Heart left ventricle (tissue), 13 donors: ENCODE measurements around the gene NOS1AP.

ENCODE experiments used
- CTCF ChIP-seq, 12 donors: fragments of 200-600 bp; sonication (generic) in 4 of 12; IDR thresholded peaks; one replicate each; pipeline versions ENCODE4 v1.5.0 to v1.8.0; 2018 to 2022; ENCODE audit warnings: antibody characterized with exemption in 12 of 12, mild to moderate bottlenecking in 5 of 12
- POLR2A ChIP-seq, 2 donors: fragments of 450-650 bp; IDR thresholded peaks; one replicate each; pipeline ENCODE4 v1.6.1; 2017; ENCODE audit warnings: antibody characterized with exemption in 2 of 2, mild to moderate bottlenecking in 2 of 2, moderate library complexity in 2 of 2
- donor health status: ischemic (EF 13 %, LVEDD 7.1; RV severe dilation, severe dysfunction).
- donor health status: DM: no; HTN: yes; CAD: no.
- donor health status: DM: no; HTN: no; CAD: no.
- donor health status: ischemic (EF 25% LVEDD 6.9; RV normal size, moderate dysfunction).
- donor health status: ischemic (EF 25% LVEDD 5.7; RV mildly dilated, moderate dysfunction).
- donor health status: ischemic (EF 35%, LVEDD 5.7; RV mildly dilated, moderate dysfunction).
- donor health status: nonischemic (EF 11% LVEDD 7.7; RV severe dilation, severe dysfunction).
- donor health status: DM: yes; HTN: yes; CAD: no.
- donor health status: PGD.
- donor health status: ischemic (EF 29% LVEDD 5.4; RV normal size, mild dysfunction).
- donor health status: nonischemic (EF 23%, LVEDD 6.1; RV moderate dilation, normal function).

DNA sequence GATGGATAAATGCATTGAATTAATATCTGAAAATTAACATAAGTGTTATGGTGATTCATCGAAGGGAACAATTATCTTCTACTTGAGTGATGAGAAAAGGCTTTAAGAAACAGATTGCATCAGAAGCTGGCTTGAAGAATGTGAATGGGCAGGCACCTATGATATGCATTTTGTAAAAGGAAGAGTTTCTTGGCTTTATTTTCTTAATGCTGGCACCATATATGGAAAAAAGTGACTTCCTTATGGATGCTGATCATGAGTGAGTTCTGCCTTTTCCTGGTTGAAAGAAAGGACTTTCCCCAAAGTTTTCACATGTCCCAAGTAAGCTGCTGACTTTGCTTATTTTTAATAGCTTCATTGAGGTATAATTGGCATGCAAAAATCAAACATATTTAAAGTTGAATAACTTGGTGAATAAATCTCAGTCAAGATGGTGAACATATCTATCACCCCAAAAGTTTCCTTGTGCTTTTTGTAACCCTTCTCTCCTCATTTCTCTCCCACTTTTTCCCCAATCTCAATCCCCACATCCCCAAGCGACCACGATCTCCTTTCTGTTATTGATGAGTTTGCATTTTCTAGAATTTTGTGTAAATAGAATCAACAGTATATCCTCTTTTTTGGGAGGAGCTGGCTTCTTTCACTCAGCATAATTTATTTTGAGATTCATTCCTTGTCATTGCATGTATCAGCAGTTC lies 233.0 kb downstream of the NOS1AP start:
- TF ChIP-seq CTCF (IDR thresholded peaks at IDR 0.05) (no peak), POLR2A (IDR thresholded peaks at IDR 0.05) (no peak)
